ENCODE results near the gene PLEKHO2. TPM values are rescaled to one million over a fixed set of nuclear protein-coding genes. Genes with fewer than 3 reads are reported as not detected.

PLEKHO2 gene
- total and polyA plus RNA-seq, 2 experiments from 2014 or later, result 9.0 to 29.4 TPM

DNA sequence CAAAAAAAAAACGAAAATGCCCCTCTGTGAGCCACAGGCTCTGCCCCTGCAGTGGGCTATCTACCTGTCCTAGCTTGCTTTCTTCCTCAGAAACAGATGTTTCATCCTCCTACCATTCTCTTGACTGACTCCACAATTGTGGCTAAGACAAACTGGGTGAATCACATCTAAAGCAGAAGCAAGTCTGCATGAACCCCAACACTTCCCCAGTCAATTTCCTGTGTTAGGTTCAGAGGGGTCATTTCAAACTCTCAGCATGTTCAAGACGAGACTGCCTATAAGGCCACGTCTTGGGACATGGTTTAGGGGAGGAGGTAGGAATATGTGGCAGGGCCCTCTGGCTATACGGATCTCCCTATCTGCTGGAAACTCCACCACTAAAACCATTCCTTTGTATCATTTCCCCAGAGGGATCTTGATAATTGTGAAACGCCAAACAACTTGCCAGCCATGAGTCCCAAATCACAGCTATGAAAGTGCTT, 41.4 kb downstream of the PLEKHO2 start:
- no peak overlapping the region for H3K27ac ChIP-seq (ENCODE audit: low read depth)

More for the DNA sequence above, 41.4 kb downstream of the PLEKHO2 start:
- Histone ChIP-seq H3K9me2 (ENCODE audit: insufficient read depth) (no peaks in the 10 kb centered on the region), H3K27me3 (ENCODE audit: insufficient read depth) (no peaks in the 10 kb centered on the region), H3F3A (replicated peaks; ENCODE audit: low read depth) (0 out of 2 replicates have a peak, but pooled peaks cover 4% of the 10 kb centered on the region), H3K4me3 (no peak overlapping the region), H3K4me2 (no peak overlapping the region), H4K20me1 (replicated peaks; ENCODE audit: insufficient read depth) (no peaks in the 10 kb centered on the region), H3K79me2 (replicated peaks; ENCODE audit: insufficient read depth) (no peaks in the 10 kb centered on the region), H2AFZ (no peak overlapping the region), H3K36me3 (ENCODE audit: insufficient read depth) (no peaks in the 10 kb centered on the region), H3K4me1 (ENCODE audit: insufficient read depth) (peaks cover 9% of the 10 kb centered on the region)
- Mint-ChIP-seq H3K27me3 (ENCODE audit: insufficient read depth, low read depth, poor library complexity) (peaks cover 9% of the 10 kb centered on the region), H3K4me3 (no peak overlapping the region), H3K36me3 (ENCODE audit: low read depth) (no peaks in the 10 kb centered on the region), H3K27ac (no peak overlapping the region), H3K9me3 (no peaks in the 10 kb centered on the region), H3K4me1 (peaks cover 16% of the 10 kb centered on the region)
- TF ChIP-seq EZH2 (IDR thresholded peaks at IDR 0.05; ENCODE audit: low read depth, unreplicated experiment), result no peak
- no peak for TF ChIP-seq EZH2phosphoT487 (IDR thresholded peaks at IDR 0.05; ENCODE audit: unreplicated experiment)
- no peak for TF ChIP-seq ZNF114 (CRISPR knock-in tag; IDR thresholded peaks at IDR 0.05)
- no peak for TF ChIP-seq JUNB (IDR thresholded peaks at IDR 0.05; ENCODE audit: unreplicated experiment)
- TF ChIP-seq ZNF331 (CRISPR knock-in tag; IDR thresholded peaks at IDR 0.05; ENCODE audit: low read depth), result no peak
- TF ChIP-seq, protein P1, sequence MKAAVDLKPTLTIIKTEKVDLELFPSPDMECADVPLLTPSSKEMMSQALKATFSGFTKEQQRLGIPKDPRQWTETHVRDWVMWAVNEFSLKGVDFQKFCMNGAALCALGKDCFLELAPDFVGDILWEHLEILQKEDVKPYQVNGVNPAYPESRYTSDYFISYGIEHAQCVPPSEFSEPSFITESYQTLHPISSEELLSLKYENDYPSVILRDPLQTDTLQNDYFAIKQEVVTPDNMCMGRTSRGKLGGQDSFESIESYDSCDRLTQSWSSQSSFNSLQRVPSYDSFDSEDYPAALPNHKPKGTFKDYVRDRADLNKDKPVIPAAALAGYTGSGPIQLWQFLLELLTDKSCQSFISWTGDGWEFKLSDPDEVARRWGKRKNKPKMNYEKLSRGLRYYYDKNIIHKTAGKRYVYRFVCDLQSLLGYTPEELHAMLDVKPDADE (IDR thresholded peaks at IDR 0.05), result no peak
- no peak for TF ChIP-seq POLR2AphosphoS5 (IDR thresholded peaks at IDR 0.05; ENCODE audit: low read depth)
- TF ChIP-seq CREB1 (CRISPR knock-in tag; IDR thresholded peaks at IDR 0.05; ENCODE audit: low read depth), result no peak
- TF ChIP-seq, protein P2, sequence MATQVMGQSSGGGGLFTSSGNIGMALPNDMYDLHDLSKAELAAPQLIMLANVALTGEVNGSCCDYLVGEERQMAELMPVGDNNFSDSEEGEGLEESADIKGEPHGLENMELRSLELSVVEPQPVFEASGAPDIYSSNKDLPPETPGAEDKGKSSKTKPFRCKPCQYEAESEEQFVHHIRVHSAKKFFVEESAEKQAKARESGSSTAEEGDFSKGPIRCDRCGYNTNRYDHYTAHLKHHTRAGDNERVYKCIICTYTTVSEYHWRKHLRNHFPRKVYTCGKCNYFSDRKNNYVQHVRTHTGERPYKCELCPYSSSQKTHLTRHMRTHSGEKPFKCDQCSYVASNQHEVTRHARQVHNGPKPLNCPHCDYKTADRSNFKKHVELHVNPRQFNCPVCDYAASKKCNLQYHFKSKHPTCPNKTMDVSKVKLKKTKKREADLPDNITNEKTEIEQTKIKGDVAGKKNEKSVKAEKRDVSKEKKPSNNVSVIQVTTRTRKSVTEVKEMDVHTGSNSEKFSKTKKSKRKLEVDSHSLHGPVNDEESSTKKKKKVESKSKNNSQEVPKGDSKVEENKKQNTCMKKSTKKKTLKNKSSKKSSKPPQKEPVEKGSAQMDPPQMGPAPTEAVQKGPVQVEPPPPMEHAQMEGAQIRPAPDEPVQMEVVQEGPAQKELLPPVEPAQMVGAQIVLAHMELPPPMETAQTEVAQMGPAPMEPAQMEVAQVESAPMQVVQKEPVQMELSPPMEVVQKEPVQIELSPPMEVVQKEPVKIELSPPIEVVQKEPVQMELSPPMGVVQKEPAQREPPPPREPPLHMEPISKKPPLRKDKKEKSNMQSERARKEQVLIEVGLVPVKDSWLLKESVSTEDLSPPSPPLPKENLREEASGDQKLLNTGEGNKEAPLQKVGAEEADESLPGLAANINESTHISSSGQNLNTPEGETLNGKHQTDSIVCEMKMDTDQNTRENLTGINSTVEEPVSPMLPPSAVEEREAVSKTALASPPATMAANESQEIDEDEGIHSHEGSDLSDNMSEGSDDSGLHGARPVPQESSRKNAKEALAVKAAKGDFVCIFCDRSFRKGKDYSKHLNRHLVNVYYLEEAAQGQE (IDR thresholded peaks at IDR 0.05; ENCODE audit: unreplicated experiment), result no peak
- no peak for TF ChIP-seq STAT1 (IDR thresholded peaks at IDR 0.05; ENCODE audit: unreplicated experiment)
- TF ChIP-seq NANOG (IDR thresholded peaks at IDR 0.05; ENCODE audit: borderline replicate concordance), result no peak
- TF ChIP-seq, protein P3, sequence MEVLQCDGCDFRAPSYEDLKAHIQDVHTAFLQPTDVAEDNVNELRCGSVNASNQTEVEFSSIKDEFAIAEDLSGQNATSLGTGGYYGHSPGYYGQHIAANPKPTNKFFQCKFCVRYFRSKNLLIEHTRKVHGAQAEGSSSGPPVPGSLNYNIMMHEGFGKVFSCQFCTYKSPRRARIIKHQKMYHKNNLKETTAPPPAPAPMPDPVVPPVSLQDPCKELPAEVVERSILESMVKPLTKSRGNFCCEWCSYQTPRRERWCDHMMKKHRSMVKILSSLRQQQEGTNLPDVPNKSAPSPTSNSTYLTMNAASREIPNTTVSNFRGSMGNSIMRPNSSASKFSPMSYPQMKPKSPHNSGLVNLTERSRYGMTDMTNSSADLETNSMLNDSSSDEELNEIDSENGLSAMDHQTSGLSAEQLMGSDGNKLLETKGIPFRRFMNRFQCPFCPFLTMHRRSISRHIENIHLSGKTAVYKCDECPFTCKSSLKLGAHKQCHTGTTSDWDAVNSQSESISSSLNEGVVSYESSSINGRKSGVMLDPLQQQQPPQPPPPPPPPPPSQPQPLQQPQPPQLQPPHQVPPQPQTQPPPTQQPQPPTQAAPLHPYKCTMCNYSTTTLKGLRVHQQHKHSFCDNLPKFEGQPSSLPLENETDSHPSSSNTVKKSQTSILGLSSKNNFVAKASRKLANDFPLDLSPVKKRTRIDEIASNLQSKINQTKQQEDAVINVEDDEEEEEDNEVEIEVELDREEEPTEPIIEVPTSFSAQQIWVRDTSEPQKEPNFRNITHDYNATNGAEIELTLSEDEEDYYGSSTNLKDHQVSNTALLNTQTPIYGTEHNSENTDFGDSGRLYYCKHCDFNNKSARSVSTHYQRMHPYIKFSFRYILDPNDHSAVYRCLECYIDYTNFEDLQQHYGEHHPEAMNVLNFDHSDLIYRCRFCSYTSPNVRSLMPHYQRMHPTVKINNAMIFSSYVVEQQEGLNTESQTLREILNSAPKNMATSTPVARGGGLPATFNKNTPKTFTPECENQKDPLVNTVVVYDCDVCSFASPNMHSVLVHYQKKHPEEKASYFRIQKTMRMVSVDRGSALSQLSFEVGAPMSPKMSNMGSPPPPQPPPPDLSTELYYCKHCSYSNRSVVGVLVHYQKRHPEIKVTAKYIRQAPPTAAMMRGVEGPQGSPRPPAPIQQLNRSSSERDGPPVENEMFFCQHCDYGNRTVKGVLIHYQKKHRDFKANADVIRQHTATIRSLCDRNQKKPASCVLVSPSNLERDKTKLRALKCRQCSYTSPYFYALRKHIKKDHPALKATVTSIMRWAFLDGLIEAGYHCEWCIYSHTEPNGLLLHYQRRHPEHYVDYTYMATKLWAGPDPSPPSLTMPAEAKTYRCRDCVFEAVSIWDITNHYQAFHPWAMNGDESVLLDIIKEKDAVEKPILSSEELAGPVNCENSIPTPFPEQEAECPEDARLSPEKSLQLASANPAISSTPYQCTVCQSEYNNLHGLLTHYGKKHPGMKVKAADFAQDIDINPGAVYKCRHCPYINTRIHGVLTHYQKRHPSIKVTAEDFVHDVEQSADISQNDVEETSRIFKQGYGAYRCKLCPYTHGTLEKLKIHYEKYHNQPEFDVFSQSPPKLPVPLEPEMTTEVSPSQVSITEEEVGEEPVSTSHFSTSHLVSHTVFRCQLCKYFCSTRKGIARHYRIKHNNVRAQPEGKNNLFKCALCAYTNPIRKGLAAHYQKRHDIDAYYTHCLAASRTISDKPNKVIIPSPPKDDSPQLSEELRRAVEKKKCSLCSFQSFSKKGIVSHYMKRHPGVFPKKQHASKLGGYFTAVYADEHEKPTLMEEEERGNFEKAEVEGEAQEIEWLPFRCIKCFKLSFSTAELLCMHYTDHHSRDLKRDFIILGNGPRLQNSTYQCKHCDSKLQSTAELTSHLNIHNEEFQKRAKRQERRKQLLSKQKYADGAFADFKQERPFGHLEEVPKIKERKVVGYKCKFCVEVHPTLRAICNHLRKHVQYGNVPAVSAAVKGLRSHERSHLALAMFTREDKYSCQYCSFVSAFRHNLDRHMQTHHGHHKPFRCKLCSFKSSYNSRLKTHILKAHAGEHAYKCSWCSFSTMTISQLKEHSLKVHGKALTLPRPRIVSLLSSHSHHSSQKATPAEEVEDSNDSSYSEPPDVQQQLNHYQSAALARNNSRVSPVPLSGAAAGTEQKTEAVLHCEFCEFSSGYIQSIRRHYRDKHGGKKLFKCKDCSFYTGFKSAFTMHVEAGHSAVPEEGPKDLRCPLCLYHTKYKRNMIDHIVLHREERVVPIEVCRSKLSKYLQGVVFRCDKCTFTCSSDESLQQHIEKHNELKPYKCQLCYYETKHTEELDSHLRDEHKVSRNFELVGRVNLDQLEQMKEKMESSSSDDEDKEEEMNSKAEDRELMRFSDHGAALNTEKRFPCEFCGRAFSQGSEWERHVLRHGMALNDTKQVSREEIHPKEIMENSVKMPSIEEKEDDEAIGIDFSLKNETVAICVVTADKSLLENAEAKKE (CRISPR knock-in tag; IDR thresholded peaks at IDR 0.05), result no peak
- TF ChIP-seq, protein P4, sequence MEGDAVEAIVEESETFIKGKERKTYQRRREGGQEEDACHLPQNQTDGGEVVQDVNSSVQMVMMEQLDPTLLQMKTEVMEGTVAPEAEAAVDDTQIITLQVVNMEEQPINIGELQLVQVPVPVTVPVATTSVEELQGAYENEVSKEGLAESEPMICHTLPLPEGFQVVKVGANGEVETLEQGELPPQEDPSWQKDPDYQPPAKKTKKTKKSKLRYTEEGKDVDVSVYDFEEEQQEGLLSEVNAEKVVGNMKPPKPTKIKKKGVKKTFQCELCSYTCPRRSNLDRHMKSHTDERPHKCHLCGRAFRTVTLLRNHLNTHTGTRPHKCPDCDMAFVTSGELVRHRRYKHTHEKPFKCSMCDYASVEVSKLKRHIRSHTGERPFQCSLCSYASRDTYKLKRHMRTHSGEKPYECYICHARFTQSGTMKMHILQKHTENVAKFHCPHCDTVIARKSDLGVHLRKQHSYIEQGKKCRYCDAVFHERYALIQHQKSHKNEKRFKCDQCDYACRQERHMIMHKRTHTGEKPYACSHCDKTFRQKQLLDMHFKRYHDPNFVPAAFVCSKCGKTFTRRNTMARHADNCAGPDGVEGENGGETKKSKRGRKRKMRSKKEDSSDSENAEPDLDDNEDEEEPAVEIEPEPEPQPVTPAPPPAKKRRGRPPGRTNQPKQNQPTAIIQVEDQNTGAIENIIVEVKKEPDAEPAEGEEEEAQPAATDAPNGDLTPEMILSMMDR (conservative IDR thresholded peaks at IDR 0.05; ENCODE audit: low read depth in 2 of 2), result no peak
- ATAC-seq (no peak), DNase-seq (ENCODE audit: low spot score) (no peak)
